ENCODE measurements around the gene MPZL3. TPM values are rescaled to one million over a fixed set of nuclear protein-coding genes. Genes with fewer than 3 reads are reported as not detected.

Gene MPZL3
- total and polyA plus RNA-seq, 2 experiments from 2014 or later: 10.2 to 20.6 TPM

GRCh38 chr11:118223570-118223969, 28.6 kb downstream of the MPZL3 start:
- no peak for TF ChIP-seq EZH2phosphoT487 (IDR thresholded peaks at IDR 0.05; ENCODE audit: low read depth, severe bottlenecking, unreplicated experiment)
- TF ChIP-seq CTCF (IDR thresholded peaks at IDR 0.05; ENCODE audit: poor library complexity): no peak
- no peak for TF ChIP-seq EZH2 (IDR thresholded peaks at IDR 0.05; ENCODE audit: borderline replicate concordance)
- Histone ChIP-seq H3K9me2 (replicated peaks; ENCODE audit: insufficient read depth) (no peaks in the 10 kb centered on the region), H3K27me3 (no peaks in the 10 kb centered on the region), H3K4me3 (no peak overlapping the region), H3K4me2 (no peak overlapping the region), H3K9me3 (ENCODE audit: low read depth) (no peaks in the 10 kb centered on the region), H3K27ac (no peak overlapping the region), H3K79me2 (no peaks in the 10 kb centered on the region), H3K4me1 (ENCODE audit: insufficient read depth) (no peaks in the 10 kb centered on the region), H3K36me3 (replicated peaks; ENCODE audit: insufficient read depth, low read depth) (no peaks in the 10 kb centered on the region), H2AFZ (no peak overlapping the region), H4K20me1 (ENCODE audit: insufficient read depth, poor library complexity, severe bottlenecking) (no peaks in the 10 kb centered on the region)
- 97% methylated on average over 2 of the region's 2 CpGs for WGBS (ENCODE audit: low lambda C conversion rate, missing lambda C conversion rate)
- no peak for DNase-seq (ENCODE audit: low spot score)

- Histone ChIP-seq H4K20me1 (ENCODE audit: insufficient read depth, poor library complexity, severe bottlenecking) (no peaks in the 10 kb centered on the region), H3K4me2 (no peak overlapping the region), H3K4me3 (no peak overlapping the region), H3K79me2 (no peaks in the 10 kb centered on the region), H2AFZ (no peak overlapping the region), H3K36me3 (replicated peaks; ENCODE audit: insufficient read depth, low read depth) (no peaks in the 10 kb centered on the region), H3K9me2 (replicated peaks; ENCODE audit: insufficient read depth) (no peaks in the 10 kb centered on the region), H3K27ac (no peak overlapping the region), H3K4me1 (ENCODE audit: insufficient read depth) (no peaks in the 10 kb centered on the region), H3K9me3 (ENCODE audit: low read depth) (no peaks in the 10 kb centered on the region), H3K27me3 (no peaks in the 10 kb centered on the region)
- DNase-seq (ENCODE audit: low spot score): no peak
- TF ChIP-seq EZH2phosphoT487 (IDR thresholded peaks at IDR 0.05; ENCODE audit: low read depth, severe bottlenecking, unreplicated experiment) (no peak), CTCF (IDR thresholded peaks at IDR 0.05; ENCODE audit: poor library complexity) (no peak), EZH2 (IDR thresholded peaks at IDR 0.05; ENCODE audit: borderline replicate concordance) (no peak)
- WGBS (ENCODE audit: low lambda C conversion rate, missing lambda C conversion rate): 73% methylated on average over 4 of the region's 4 CpGs
These were observed 29.7 kb downstream of the MPZL3 start for GRCh38 chr11:118222437-118222836.

- WGBS (ENCODE audit: low lambda C conversion rate, missing lambda C conversion rate): 73% methylated on average over 5 of the region's 5 CpGs
- no peaks in the 10 kb centered on the region for H4K20me1 ChIP-seq (ENCODE audit: insufficient read depth, poor library complexity, severe bottlenecking)
- H3K27ac ChIP-seq: no peak overlapping the region
These were observed 30.7 kb downstream of the MPZL3 start for GRCh38 chr11:118221419-118221818.

More at GRCh38 chr11:118221419-118221818, 30.7 kb downstream of the MPZL3 start:
- Histone ChIP-seq H3K4me1 (ENCODE audit: insufficient read depth) (peaks cover 6% of the 10 kb centered on the region), H3K4me3 (no peak overlapping the region), H3K79me2 (no peaks in the 10 kb centered on the region), H2AFZ (no peak overlapping the region), H3K4me2 (no peak overlapping the region), H3K9me2 (replicated peaks; ENCODE audit: insufficient read depth) (no peaks in the 10 kb centered on the region), H3K36me3 (replicated peaks; ENCODE audit: insufficient read depth, low read depth) (no peaks in the 10 kb centered on the region), H3K9me3 (ENCODE audit: low read depth) (no peaks in the 10 kb centered on the region), H3K27me3 (no peaks in the 10 kb centered on the region)
- TF ChIP-seq CTCF (IDR thresholded peaks at IDR 0.05; ENCODE audit: poor library complexity) (no peak), EZH2 (IDR thresholded peaks at IDR 0.05; ENCODE audit: borderline replicate concordance) (no peak), EZH2phosphoT487 (IDR thresholded peaks at IDR 0.05; ENCODE audit: low read depth, severe bottlenecking, unreplicated experiment) (no peak)
- DNase-seq (ENCODE audit: low spot score): no peak

All from hepatocyte (in vitro differentiated cells).